Neural cell (in vitro differentiated cells): ENCODE measurements around the gene ZNHIT2. TPM values are rescaled to one million over a fixed set of nuclear protein-coding genes. Genes with fewer than 3 reads are reported as not detected.
A peak's percentile ranks its signal among the peaks of the same experiment; 100 is the strongest.

Experiments used
- H2AFZ ChIP-seq: fragments of 200-600, 300-800 bp; sonication (generic), shearing (Covaris generic); 2 replicates; pipeline ENCODE4 v1.6.0; 2014; ENCODE audit warnings: low read depth, mild to moderate bottlenecking, antibody characterized with exemption, low read length, moderate library complexity
- H3F3A ChIP-seq: fragments of 200-600 bp; shearing (Covaris generic); 2 replicates; pipeline ENCODE4 v1.6.1; 2016; ENCODE audit warnings: mild to moderate bottlenecking, moderate library complexity, mixed read lengths, antibody characterized with exemption, low read length; ENCODE audit not compliant: insufficient read depth, poor library complexity, severe bottlenecking
- H3K27ac ChIP-seq: fragments of 200-600, 300-800 bp; sonication (generic), shearing (Covaris generic); 2 replicates; pipeline ENCODE4 v1.5.1; 2014; ENCODE audit warnings: mild to moderate bottlenecking, low read length, moderate library complexity
- H3K27me3 ChIP-seq: fragments of 300-800, 200-600 bp; sonication (generic), shearing (Covaris generic); 2 replicates; pipeline ENCODE4 v1.6.0; 2014; ENCODE audit warnings: mild to moderate bottlenecking, low read depth, low read length, moderate library complexity; ENCODE audit not compliant: insufficient read depth
- H3K36me3 ChIP-seq: fragments of 300-800, 200-600 bp; sonication (generic), shearing (Covaris generic); 2 replicates; pipeline ENCODE4 v1.5.1; 2014; ENCODE audit warnings: mild to moderate bottlenecking, antibody characterized with exemption, low read length, moderate library complexity; ENCODE audit not compliant: insufficient read depth
- H3K4me2 ChIP-seq: fragments of 300-800, 200-600 bp; sonication (generic), shearing (Covaris generic); 2 replicates; pipeline ENCODE4 v1.6.0; 2014; ENCODE audit warnings: mild to moderate bottlenecking, low read length
- H3K4me3 ChIP-seq: fragments of 300-800, 200-600 bp; sonication (generic), shearing (Covaris generic); 2 replicates; pipeline ENCODE4 v1.5.1; 2014; ENCODE audit warnings: mild to moderate bottlenecking, low read length, moderate library complexity
- H3K79me2 ChIP-seq: fragments of 200-600 bp; shearing (Covaris generic); replicated peaks from 2 replicates; pipeline ENCODE4 v1.6.0; 2014; ENCODE audit warnings: mild to moderate bottlenecking, low read length, moderate library complexity; ENCODE audit not compliant: insufficient read depth
- H3K9ac ChIP-seq: fragments of 300-800, 200-600 bp; sonication (generic), shearing (Covaris generic); 2 replicates; pipeline ENCODE4 v1.6.1; 2016; ENCODE audit warnings: mild to moderate bottlenecking, low read length, mixed read lengths
- H3K9me2 ChIP-seq: fragments of 200-600 bp; shearing (Covaris generic); 2 replicates; pipeline ENCODE4 v1.6.1; 2016; ENCODE audit warnings: mild to moderate bottlenecking, low read length, mixed read lengths; ENCODE audit not compliant: insufficient read depth
- H3K9me3 ChIP-seq: fragments of 200-600, 300-800 bp; sonication (generic), shearing (Covaris generic); 2 replicates; pipeline ENCODE4 v1.6.1; 2016; ENCODE audit warnings: mild to moderate bottlenecking, mixed run types, low read length, moderate library complexity, mixed read lengths
- H4K20me1 ChIP-seq: fragments of 200-600 bp; shearing (Covaris generic); 2 replicates; pipeline ENCODE4 v1.6.1; 2016; ENCODE audit warnings: mild to moderate bottlenecking, mixed run types; ENCODE audit not compliant: insufficient read depth
- EP300 ChIP-seq: fragments of 450-650 bp; conservative IDR thresholded peaks from 2 replicates; pipeline ENCODE4 v1.6.1; 2014; ENCODE audit warnings: antibody characterized with exemption, mild to moderate bottlenecking, moderate library complexity; ENCODE audit not compliant: poor library complexity, severe bottlenecking
- EZH2 ChIP-seq: fragments of 200-600, 300-800 bp; shearing (Covaris generic), sonication (generic); IDR thresholded peaks from 2 replicates; pipeline ENCODE4 v1.6.1; 2014; ENCODE audit warnings: antibody characterized with exemption, low read length, borderline replicate concordance, mild to moderate bottlenecking; ENCODE audit not compliant: insufficient read depth, poor library complexity, severe bottlenecking
- MXI1 ChIP-seq: fragments of 450-650 bp; conservative IDR thresholded peaks from 2 replicates; pipeline ENCODE4 v1.6.1; 2014; ENCODE audit warnings: antibody characterized with exemption, mild to moderate bottlenecking; ENCODE audit not compliant: poor library complexity, severe bottlenecking
- POLR2AphosphoS5 ChIP-seq: IDR thresholded peaks from 2 replicates; pipeline ENCODE4 v1.6.1; 2012
- RAD21 ChIP-seq: fragments of 450-650 bp; conservative IDR thresholded peaks from 2 replicates; pipeline ENCODE4 v1.6.1; 2014; ENCODE audit warnings: antibody characterized with exemption, mild to moderate bottlenecking, moderate library complexity
- SMC3 ChIP-seq: fragments of 450-650 bp; conservative IDR thresholded peaks from 2 replicates; pipeline ENCODE4 v1.6.1; 2014; ENCODE audit warnings: antibody characterized with exemption, mild to moderate bottlenecking, moderate library complexity; ENCODE audit not compliant: poor library complexity
- TAF1 ChIP-seq: IDR thresholded peaks from 2 replicates; pipeline ENCODE4 v1.6.1; 2012; ENCODE audit warnings: low read depth
- polyA plus RNA-seq: library from polyadenylated mRNA; depleted of rRNA; stranded (reverse); fragments of >200 nt; gene quantifications from 2 replicates; pipeline ENCODE4 v1.2.3, GENCODE V29; 2014
- TF ChIP-seq, protein P1 (sequence below): IDR thresholded peaks from 2 replicates; pipeline ENCODE4 v1.6.1; 2012; ENCODE audit warnings: borderline replicate concordance
- TF ChIP-seq, protein P2 (sequence below): fragments of 450-650 bp; IDR thresholded peaks from 2 replicates; pipeline ENCODE4 v1.5.1; 2014; ENCODE audit warnings: antibody characterized with exemption, mild to moderate bottlenecking, moderate library complexity; ENCODE audit not compliant: poor library complexity, severe bottlenecking

ZNHIT2 gene
- polyA plus RNA-seq, 1 donor from 2014 or later = 7.0 TPM

DNA sequence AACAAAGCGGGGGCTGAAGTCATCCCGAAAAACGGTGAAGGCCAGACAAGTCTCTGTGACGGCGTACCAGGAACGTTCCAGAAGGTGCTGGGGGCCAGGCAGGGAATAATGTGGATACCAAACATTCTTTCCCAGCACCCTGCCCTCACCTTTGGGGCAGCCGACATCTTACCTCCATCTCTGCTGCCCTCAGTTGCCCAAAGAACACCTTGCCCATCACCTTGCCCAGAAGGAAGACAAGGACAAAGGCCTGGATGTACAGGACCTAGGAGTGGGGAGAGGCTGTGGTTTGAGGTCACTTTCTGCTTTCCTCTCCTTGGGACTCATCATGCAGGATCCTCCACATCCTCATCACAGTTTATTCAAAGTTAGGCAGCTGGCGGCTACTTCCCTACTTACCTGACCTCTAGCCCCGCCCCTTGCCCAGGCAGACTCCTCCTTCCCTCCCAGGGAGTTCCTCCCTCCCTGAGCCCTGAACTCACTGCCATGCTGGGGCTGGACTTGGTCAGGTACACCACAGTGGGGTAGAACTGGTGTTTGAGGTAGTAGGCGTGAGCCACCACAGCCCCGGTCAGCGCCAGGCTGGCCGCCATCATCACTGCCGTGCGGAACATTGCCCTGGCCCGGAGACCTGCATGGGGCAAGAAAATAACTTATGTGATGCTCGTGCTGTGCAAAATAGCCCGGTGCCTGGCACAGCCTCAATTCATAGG lies 15.6 kb upstream of the ZNHIT2 start:
- Histone ChIP-seq H4K20me1 (no peaks in the 10 kb centered on the region), H3K27ac (peak overlapping the region; percentile 98)

DNA sequence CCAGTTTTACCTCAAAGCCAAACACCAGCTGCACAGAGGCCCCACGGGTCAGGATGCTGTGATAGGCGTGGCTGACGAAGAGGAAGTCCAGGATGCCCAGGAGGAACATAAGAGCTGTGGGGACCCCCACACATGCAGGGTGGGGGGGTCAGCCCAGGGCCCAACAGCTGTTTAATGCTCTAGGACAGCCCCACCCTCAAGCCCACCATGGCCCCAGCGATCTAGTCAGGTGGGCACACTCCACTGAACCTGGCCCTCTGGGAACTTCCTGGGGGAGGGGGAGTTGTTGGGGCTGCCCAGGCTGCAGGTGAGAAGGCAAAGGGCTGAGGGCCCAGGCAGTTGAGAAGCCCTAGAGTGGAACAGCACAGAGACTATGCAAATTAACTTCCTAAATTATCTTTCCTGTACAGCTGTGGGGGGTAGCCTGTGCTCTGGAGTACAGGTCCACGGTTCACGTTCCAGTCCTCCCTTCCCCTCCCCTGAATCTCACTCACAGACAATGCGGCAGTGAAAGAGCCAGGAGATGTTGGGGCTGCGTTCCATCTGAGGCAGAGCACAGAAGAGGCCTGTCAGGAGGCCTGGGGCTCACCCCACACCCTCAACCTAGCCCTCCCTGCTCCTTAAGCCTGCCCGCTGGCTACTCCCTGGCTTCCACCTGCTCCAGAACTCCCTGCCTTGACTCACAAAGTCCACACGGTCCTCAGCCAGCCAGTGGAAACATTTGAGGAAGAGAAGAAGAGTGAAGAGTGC lies 14.9 kb upstream of the ZNHIT2 start:
- Histone ChIP-seq H3K4me2 (no peak overlapping the region), H3K9me2 (no peaks in the 10 kb centered on the region), H3F3A (peaks cover 5% of the 10 kb centered on the region), H2AFZ (no peak overlapping the region), H3K4me3 (peak overlapping the region; percentile 100), H3K36me3 (no peaks in the 10 kb centered on the region), H3K79me2 (peaks cover 16% of the 10 kb centered on the region), H3K27me3 (no peaks in the 10 kb centered on the region), H3K9ac (no peak overlapping the region), H3K9me3 (no peaks in the 10 kb centered on the region), H4K20me1 (no peaks in the 10 kb centered on the region), H3K27ac (no peak overlapping the region)
- TF ChIP-seq MXI1 = no peak
- TF ChIP-seq, protein P1, sequence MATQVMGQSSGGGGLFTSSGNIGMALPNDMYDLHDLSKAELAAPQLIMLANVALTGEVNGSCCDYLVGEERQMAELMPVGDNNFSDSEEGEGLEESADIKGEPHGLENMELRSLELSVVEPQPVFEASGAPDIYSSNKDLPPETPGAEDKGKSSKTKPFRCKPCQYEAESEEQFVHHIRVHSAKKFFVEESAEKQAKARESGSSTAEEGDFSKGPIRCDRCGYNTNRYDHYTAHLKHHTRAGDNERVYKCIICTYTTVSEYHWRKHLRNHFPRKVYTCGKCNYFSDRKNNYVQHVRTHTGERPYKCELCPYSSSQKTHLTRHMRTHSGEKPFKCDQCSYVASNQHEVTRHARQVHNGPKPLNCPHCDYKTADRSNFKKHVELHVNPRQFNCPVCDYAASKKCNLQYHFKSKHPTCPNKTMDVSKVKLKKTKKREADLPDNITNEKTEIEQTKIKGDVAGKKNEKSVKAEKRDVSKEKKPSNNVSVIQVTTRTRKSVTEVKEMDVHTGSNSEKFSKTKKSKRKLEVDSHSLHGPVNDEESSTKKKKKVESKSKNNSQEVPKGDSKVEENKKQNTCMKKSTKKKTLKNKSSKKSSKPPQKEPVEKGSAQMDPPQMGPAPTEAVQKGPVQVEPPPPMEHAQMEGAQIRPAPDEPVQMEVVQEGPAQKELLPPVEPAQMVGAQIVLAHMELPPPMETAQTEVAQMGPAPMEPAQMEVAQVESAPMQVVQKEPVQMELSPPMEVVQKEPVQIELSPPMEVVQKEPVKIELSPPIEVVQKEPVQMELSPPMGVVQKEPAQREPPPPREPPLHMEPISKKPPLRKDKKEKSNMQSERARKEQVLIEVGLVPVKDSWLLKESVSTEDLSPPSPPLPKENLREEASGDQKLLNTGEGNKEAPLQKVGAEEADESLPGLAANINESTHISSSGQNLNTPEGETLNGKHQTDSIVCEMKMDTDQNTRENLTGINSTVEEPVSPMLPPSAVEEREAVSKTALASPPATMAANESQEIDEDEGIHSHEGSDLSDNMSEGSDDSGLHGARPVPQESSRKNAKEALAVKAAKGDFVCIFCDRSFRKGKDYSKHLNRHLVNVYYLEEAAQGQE = no peak
- no peak for TF ChIP-seq RAD21
- no peak for TF ChIP-seq EP300
- TF ChIP-seq TAF1 = no peak
- TF ChIP-seq, protein P2, sequence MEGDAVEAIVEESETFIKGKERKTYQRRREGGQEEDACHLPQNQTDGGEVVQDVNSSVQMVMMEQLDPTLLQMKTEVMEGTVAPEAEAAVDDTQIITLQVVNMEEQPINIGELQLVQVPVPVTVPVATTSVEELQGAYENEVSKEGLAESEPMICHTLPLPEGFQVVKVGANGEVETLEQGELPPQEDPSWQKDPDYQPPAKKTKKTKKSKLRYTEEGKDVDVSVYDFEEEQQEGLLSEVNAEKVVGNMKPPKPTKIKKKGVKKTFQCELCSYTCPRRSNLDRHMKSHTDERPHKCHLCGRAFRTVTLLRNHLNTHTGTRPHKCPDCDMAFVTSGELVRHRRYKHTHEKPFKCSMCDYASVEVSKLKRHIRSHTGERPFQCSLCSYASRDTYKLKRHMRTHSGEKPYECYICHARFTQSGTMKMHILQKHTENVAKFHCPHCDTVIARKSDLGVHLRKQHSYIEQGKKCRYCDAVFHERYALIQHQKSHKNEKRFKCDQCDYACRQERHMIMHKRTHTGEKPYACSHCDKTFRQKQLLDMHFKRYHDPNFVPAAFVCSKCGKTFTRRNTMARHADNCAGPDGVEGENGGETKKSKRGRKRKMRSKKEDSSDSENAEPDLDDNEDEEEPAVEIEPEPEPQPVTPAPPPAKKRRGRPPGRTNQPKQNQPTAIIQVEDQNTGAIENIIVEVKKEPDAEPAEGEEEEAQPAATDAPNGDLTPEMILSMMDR = no peak

More for the DNA sequence above, 15.6 kb upstream of the ZNHIT2 start:
- H3K79me2 ChIP-seq = peaks cover 16% of the 10 kb centered on the region
- H2AFZ ChIP-seq = no peak overlapping the region
- H3K9ac ChIP-seq = peak overlapping the region; percentile 97
- no peaks in the 10 kb centered on the region for H3K27me3 ChIP-seq
- no peaks in the 10 kb centered on the region for H3K36me3 ChIP-seq
- no peaks in the 10 kb centered on the region for H3K9me3 ChIP-seq
- no peaks in the 10 kb centered on the region for H3K9me2 ChIP-seq
- TF ChIP-seq, protein P1 = no peak
- TF ChIP-seq POLR2AphosphoS5 (no peak), SMC3 (no peak), EZH2 (no peak), EP300 (no peak), MXI1 (no peak), RAD21 (no peak), TAF1 (no peak)
- TF ChIP-seq, protein P2 = no peak
- peak overlapping the region; percentile 100 for H3K4me3 ChIP-seq
- H3K4me2 ChIP-seq = peak overlapping the region; percentile 95
- H3F3A ChIP-seq = peaks cover 5% of the 10 kb centered on the region
